Sigmoid colon (tissue), 4 donors: ENCODE measurements around the gene PCBP3.

Experiments
- EP300 ChIP-seq, 4 donors: sonication (generic); formaldehyde crosslinking; IDR thresholded peaks; one replicate each; pipeline ENCODE4 v1.6.1; 2017; ENCODE audit warnings: antibody characterized with exemption in 4 of 4
- POLR2AphosphoS5 ChIP-seq, 4 donors: sonication (generic); formaldehyde crosslinking; IDR thresholded peaks; one replicate each; pipeline ENCODE4 v1.6.1; 2017; ENCODE audit warnings: antibody characterized with exemption in 4 of 4
- TF ChIP-seq, protein P1 (sequence below), 4 experiments: fragments of 450-650 bp in 3 of 4; fragments of 200-600 bp in 1 of 4; IDR thresholded peaks; one replicate each; pipeline ENCODE4 v1.5.1; 2016 to 2019; ENCODE audit warnings: antibody characterized with exemption in 4 of 4, mild to moderate bottlenecking in 3 of 4, moderate library complexity in 2 of 4

- TF ChIP-seq, protein P1, sequence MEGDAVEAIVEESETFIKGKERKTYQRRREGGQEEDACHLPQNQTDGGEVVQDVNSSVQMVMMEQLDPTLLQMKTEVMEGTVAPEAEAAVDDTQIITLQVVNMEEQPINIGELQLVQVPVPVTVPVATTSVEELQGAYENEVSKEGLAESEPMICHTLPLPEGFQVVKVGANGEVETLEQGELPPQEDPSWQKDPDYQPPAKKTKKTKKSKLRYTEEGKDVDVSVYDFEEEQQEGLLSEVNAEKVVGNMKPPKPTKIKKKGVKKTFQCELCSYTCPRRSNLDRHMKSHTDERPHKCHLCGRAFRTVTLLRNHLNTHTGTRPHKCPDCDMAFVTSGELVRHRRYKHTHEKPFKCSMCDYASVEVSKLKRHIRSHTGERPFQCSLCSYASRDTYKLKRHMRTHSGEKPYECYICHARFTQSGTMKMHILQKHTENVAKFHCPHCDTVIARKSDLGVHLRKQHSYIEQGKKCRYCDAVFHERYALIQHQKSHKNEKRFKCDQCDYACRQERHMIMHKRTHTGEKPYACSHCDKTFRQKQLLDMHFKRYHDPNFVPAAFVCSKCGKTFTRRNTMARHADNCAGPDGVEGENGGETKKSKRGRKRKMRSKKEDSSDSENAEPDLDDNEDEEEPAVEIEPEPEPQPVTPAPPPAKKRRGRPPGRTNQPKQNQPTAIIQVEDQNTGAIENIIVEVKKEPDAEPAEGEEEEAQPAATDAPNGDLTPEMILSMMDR (IDR thresholded peaks at IDR 0.05) = peak in 1 of 4 experiments; percentile 50
- TF ChIP-seq POLR2AphosphoS5 (IDR thresholded peaks at IDR 0.05) (peak in 3 of 4 donors; percentile 65 to 84 (median 80)), EP300 (IDR thresholded peaks at IDR 0.05) (peak in 1 of 4 donors; percentile 35)
Observed at GRCh38 chr21:45975020-45975666, 331.6 kb downstream of the PCBP3 start.
